Measurements from ENCODE around the gene CCT3.
"Not testable (repeated sequence)": the region's sequence is repeated elsewhere in the genome, so short reads cannot be mapped to it uniquely, and the experiment has no call there.

CCT3 gene

DNA sequence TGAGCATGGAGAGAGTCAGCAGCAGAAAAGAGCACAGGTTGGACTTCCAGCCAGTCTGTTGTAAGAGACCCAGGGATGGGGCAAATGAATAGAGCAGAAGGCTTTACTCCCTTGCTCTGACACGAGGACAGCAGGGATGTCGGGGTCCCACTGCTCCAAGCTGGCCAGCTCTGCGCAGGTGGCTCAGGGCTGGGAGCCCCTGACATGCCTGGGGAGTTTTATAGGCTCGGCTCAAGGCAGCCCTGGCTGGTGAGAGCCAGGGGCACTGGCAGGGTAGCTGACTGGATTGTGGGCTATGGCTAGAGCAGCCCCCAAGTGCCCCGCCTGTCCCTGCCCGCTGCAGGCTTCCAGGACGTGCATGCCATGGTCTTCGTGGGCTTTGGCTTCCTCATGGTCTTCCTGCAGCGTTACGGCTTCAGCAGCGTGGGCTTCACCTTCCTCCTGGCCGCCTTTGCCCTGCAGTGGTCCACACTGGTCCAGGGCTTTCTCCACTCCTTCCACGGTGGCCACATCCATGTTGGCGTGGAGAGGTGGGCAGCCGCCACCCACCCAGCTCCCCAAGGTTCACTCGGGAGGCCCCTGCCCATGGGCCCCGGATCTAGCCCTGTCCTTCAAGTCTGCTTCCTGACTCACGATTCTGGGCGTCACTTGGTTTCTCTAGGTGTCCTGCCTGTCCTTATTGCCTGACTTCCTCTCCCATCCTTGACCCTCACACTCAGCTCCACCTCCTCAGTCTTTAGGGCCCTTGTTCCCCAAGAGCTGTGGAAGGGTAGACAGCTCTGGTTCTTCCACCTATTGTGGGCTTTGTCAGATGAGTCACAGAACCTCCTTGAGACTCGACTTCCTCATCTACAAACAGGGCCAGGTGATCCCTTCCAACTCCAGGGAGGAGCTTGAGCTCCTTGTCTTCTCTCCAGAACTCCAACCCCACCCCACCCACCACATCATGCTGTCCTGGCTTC, 39.1 kb upstream of the CCT3 start:
- Histone ChIP-seq H3K4me1 (ENCODE audit: control insufficient read depth, insufficient read depth, low read length) (peaks cover 7% of the 10 kb centered on the region), H3K9me3 (ENCODE audit: control insufficient read depth, low read length) (no peaks in the 10 kb centered on the region), H3K4me3 (ENCODE audit: low read length) (no peak overlapping the region), H3K36me3 (ENCODE audit: control insufficient read depth, insufficient read depth, low read length) (no peaks in the 10 kb centered on the region), H3K9ac (ENCODE audit: low read length) (no peak overlapping the region), H3K27me3 (ENCODE audit: control insufficient read depth, insufficient read depth, low read length) (peaks cover 5% of the 10 kb centered on the region)

DNA sequence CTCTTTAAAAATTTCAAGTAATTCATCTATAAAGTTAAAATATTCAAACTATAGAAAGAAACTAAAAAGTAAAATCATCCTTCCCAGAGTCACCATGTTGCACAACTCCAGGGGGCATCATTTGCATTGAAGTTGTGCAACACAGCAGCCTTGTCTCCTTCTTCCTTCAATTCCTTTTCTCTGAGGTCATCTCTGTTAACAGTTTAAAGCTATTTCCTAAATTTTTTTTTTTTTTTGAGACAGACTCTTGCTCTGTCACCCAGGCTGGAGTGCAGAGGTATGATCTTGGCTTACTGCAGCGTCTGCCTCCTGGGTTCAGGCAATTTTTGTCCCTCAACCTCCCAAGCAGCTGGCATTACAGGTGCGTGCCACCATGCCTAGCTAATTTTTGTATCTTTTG, 38.1 kb upstream of the CCT3 start:
- Histone ChIP-seq H3K4me3 (ENCODE audit: low read length) (no peak overlapping the region), H3K9me3 (ENCODE audit: control insufficient read depth, low read length) (no peaks in the 10 kb centered on the region), H3K9ac (ENCODE audit: low read length) (no peak overlapping the region), H3K36me3 (ENCODE audit: control insufficient read depth, insufficient read depth, low read length) (no peaks in the 10 kb centered on the region), H3K27me3 (ENCODE audit: control insufficient read depth, insufficient read depth, low read length) (peaks cover 5% of the 10 kb centered on the region), H3K4me1 (ENCODE audit: control insufficient read depth, insufficient read depth, low read length) (peaks cover 7% of the 10 kb centered on the region)

DNA sequence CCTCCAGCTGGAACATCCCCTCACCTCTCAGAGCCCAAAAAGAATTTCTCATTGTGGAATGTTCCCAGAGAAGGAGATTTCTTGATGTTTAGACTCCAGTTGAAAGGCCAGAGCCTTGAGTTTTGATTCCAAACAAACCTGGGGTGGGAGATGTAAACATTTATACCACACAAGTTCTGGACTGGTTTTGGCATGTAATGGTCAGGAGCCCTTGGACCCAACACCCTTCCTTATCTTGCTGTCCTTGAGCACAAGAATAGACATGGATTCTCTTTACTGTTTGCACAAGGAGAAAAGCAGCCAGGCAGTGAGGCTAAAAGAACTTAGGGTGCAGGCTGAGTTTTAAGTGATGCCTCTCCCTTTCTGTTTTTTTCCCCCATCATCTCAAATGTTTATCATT, 35.5 kb upstream of the CCT3 start:
- Histone ChIP-seq H3K27me3 (ENCODE audit: control insufficient read depth, insufficient read depth, low read length) (peaks cover 18% of the 10 kb centered on the region), H3K9ac (ENCODE audit: low read length) (no peak overlapping the region), H3K9me3 (ENCODE audit: control insufficient read depth, low read length) (no peaks in the 10 kb centered on the region), H3K4me1 (ENCODE audit: control insufficient read depth, insufficient read depth, low read length) (no peaks in the 10 kb centered on the region), H3K4me3 (ENCODE audit: low read length) (no peak overlapping the region), H3K36me3 (ENCODE audit: control insufficient read depth, insufficient read depth, low read length) (no peaks in the 10 kb centered on the region)

DNA sequence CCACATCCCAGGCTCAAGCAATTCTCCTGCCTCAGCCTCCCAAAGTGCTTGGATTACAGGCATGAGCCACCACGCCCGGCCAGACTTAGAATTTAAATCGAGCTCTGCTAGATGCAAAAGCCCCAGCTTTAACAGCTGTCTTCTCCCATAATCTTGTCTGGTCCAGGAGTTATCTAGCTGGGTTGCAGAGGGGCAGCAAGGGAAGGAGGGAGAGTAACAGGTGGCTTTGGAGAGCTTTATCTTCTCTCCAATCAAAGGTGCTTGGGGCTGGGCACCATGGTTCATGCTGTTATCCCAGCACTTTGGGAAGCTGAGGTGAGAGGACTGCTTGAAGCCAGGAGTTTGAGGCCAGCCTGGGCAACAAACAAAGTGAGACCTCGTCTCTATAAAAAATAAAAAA, 34.8 kb upstream of the CCT3 start:
- Histone ChIP-seq H3K9ac (ENCODE audit: low read length) (no peak overlapping the region), H3K9me3 (ENCODE audit: control insufficient read depth, low read length) (no peaks in the 10 kb centered on the region), H3K27me3 (ENCODE audit: control insufficient read depth, insufficient read depth, low read length) (peaks cover 25% of the 10 kb centered on the region), H3K36me3 (ENCODE audit: control insufficient read depth, insufficient read depth, low read length) (no peaks in the 10 kb centered on the region), H3K4me3 (ENCODE audit: low read length) (no peak overlapping the region), H3K4me1 (ENCODE audit: control insufficient read depth, insufficient read depth, low read length) (no peaks in the 10 kb centered on the region)

DNA sequence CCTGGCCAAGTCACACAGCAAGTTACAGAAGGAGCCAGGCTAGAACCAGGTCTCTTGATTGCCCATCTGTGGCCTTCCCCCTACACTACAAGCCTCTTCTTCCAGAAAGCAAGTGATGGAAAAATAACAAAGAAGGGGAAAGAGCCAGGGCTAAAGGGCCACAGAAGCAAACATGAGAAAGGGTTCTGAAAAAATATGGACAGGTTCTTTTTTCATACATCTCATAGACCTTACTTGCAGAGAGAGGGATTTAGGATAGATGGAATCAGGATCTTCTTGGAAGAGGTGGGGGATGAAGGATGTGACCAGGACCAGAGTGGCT, 34.1 kb upstream of the CCT3 start:
- no peaks in the 10 kb centered on the region for H3K36me3 ChIP-seq (ENCODE audit: control insufficient read depth, insufficient read depth, low read length)
- H3K27me3 ChIP-seq (ENCODE audit: control insufficient read depth, insufficient read depth, low read length): peaks cover 26% of the 10 kb centered on the region
- H3K4me1 ChIP-seq (ENCODE audit: control insufficient read depth, insufficient read depth, low read length): no peaks in the 10 kb centered on the region
- H3K4me3 ChIP-seq (ENCODE audit: low read length): no peak overlapping the region
- H3K9me3 ChIP-seq (ENCODE audit: control insufficient read depth, low read length): no peaks in the 10 kb centered on the region
- no peak overlapping the region for H3K9ac ChIP-seq (ENCODE audit: low read length)

DNA sequence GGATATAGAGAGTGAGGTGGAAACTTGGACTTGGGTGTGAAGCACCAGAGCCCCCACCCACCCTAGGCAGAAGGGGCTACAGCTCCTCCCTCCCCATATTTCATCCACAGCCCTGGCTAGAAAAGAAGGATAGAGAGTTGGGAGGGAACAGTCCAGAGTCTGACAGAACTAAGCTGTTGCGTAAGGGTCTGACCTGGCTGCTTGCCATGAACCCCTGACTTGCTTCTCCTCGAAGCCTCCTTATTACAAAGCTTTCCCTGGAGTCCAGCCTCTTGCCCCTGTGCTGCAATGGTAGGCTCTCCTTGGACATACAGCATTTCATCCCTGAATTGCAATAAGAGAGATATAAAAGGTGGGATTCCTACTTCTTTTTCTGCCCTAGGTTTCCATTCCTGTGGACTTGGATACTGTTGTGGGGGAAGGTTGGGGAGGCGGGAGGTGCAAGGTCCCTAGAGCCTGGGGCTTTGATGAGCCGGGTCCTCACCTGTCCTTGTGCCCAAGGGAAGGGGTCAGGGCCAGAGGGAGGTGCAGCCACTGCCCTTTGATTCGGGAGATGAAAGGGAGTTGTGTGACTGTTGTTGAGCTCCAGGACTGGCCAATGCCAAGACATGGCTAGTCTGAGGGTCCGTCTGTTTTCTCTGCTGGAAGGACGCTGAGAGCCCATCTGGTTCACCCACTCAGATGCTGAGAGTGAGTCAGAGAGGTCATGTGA, 33.6 kb upstream of the CCT3 start:
- no peak overlapping the region for H3K9ac ChIP-seq (ENCODE audit: low read length)
- no peaks in the 10 kb centered on the region for H3K9me3 ChIP-seq (ENCODE audit: control insufficient read depth, low read length)
- no peaks in the 10 kb centered on the region for H3K36me3 ChIP-seq (ENCODE audit: control insufficient read depth, insufficient read depth, low read length)
- H3K27me3 ChIP-seq (ENCODE audit: control insufficient read depth, insufficient read depth, low read length): peaks cover 25% of the 10 kb centered on the region
- H3K4me1 ChIP-seq (ENCODE audit: control insufficient read depth, insufficient read depth, low read length): no peaks in the 10 kb centered on the region
- no peak overlapping the region for H3K4me3 ChIP-seq (ENCODE audit: low read length)

DNA sequence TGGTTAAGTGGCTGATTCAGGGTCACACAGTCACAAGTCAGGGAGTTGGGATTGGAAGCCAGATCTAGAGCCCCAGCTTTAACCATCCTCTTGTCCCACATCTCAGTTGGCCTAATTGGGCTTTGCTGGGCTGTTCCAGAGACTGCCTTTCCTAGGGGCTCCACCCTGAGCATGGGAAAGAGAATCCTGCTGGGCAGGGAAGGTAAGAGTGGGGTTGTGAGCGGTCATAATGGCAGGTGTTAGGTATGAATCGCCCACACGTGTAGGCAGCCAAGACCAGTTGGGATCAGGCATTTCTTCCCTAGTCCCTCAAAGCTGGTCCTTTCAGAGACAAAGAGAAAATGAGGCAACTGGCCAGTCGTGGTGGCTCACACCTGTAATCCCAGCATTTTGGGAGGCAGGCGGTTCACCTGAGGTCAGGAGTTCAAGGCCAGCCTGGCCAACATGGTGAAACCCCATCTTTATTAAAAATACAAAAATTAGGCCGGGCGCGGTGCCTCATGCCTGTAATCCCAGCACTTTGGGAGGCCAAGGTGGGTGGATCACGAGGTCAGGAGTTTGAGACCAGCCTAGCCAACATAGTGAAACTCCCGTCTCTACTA, 31.7 kb upstream of the CCT3 start:
- H3K36me3 ChIP-seq (ENCODE audit: control insufficient read depth, insufficient read depth, low read length); H3K4me1 ChIP-seq (ENCODE audit: control insufficient read depth, insufficient read depth, low read length); H3K4me3 ChIP-seq (ENCODE audit: low read length); H3K9me3 ChIP-seq (ENCODE audit: control insufficient read depth, low read length): not testable (repeated sequence)
- Histone ChIP-seq H3K9ac (ENCODE audit: low read length) (peak overlapping the region; percentile 18), H3K27me3 (ENCODE audit: control insufficient read depth, insufficient read depth, low read length) (peaks cover 28% of the 10 kb centered on the region)

DNA sequence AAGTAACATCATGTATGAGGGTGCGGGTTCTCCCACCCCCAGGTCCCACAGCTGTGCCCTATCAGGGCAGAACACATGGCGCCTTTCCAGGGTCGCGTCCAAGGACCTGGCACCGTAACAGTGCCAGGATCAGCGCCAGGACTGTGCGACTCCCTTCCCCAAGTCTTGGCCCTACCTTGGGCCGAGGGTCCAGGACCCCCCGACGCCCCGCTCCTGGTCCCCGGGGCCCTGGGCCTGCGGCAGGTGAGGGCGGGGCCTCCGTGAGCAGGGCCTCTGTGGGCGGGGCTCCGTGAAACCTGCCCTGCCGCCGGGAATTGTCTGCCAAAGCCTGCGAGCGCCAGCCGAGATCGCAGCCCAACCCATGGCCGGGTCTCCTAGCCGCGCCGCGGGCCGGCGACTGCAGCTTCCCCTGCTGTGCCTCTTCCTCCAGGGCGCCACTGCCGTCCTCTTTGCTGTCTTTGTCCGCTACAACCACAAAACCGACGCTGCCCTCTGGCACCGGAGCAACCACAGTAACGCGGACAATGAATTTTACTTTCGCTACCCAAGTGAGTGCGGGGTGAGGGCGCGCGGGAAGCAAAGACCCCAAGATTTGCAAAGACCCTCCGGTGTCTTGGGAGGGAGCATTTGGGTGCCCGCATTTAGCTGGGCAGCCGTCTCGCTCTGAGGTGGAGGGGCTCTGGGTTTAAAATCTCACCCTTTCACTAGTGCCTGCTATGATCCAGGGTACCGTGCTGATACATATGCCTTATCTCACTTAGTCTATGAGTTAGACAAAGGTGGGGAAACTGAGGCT, 31.0 kb upstream of the CCT3 start, which contains the start of gene RHBG:
TSS of gene RHBG (plus strand) at position 323 of the 796 bp plus-strand sequence. CDS start at position 362, 39 bp downstream.
- Histone ChIP-seq H3K4me3 (ENCODE audit: low read length) (no peak within 1 kb of the TSS), H3K9ac (ENCODE audit: low read length) (peak within 1 kb of the TSS; percentile 18), H3K36me3 (ENCODE audit: control insufficient read depth, insufficient read depth, low read length) (no peaks in the 10 kb centered on the region), H3K4me1 (ENCODE audit: control insufficient read depth, insufficient read depth, low read length) (no peaks in the 10 kb centered on the region), H3K27me3 (ENCODE audit: control insufficient read depth, insufficient read depth, low read length) (peaks cover 32% of the 10 kb centered on the region), H3K9me3 (ENCODE audit: control insufficient read depth, low read length) (no peaks in the 10 kb centered on the region)

DNA sequence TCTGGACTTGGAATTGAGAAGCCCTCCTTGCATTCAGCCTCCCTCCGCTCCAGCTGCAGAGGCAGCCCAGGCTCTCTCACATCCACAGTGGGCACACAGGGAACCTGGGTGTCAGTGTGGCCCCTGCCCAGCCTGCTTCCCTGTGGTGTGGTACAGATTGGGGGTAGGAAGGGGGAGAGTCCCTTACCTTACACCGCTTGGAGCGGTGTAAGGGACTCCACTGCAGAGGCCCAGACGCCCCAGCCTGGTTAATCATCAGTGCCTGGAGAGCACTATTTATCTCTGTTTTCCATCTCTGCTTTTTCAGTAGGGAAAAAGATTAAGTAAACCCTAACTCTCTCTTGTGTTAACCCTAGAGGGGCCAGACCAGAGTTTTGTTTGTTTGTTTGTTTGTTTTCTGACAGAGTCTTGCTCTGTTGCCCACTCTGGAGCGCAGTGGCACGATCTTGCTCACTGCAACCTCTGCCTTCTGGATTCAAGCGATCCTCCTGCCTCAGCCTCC, 30.1 kb upstream of the CCT3 start:
- Histone ChIP-seq H3K4me1 (ENCODE audit: control insufficient read depth, insufficient read depth, low read length) (no peaks in the 10 kb centered on the region), H3K9me3 (ENCODE audit: control insufficient read depth, low read length) (no peaks in the 10 kb centered on the region), H3K36me3 (ENCODE audit: control insufficient read depth, insufficient read depth, low read length) (no peaks in the 10 kb centered on the region), H3K4me3 (ENCODE audit: low read length) (no peak overlapping the region), H3K27me3 (ENCODE audit: control insufficient read depth, insufficient read depth, low read length) (peaks cover 32% of the 10 kb centered on the region), H3K9ac (ENCODE audit: low read length) (no peak overlapping the region)

DNA sequence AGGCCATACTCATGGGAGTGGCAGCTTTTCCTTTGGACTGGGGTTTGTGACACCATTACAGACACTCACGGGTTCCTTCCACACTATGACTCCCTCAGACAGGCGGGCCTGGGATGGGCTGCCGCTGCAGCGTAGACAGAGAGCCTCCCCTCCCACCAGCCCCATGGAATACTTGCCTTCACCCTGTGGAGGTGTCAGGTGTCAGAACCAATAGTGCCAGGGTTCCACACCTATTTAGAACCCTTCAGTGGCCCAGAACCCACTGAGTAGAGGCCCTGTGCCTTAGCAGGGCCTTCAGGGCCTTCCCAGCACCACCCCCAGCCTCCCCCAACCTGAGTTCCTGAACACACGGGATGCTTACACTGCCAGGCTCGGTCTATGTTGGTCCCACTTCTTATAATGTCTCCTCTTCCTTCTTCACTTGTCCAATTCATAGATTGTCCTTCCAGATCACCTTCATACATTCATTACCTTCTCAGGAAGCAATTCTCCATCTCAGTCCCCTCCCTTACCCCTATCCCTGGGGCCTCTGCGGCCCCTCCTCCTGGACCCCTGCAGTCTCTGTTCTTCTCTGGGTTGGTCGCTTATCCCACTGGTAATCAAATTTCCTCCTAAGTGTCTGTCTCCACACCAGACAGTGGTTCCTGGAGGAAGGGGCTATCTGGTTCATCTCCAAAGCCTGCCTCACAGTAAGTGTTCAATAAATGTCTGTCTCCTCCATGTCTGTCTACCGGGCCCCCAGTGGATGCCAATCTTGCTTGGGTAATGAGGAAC, 29.5 kb upstream of the CCT3 start:
- H3K9me3 ChIP-seq (ENCODE audit: control insufficient read depth, low read length): no peaks in the 10 kb centered on the region
- H3K27me3 ChIP-seq (ENCODE audit: control insufficient read depth, insufficient read depth, low read length): peaks cover 32% of the 10 kb centered on the region
- H3K36me3 ChIP-seq (ENCODE audit: control insufficient read depth, insufficient read depth, low read length): no peaks in the 10 kb centered on the region
- H3K4me1 ChIP-seq (ENCODE audit: control insufficient read depth, insufficient read depth, low read length): no peaks in the 10 kb centered on the region
- H3K4me3 ChIP-seq (ENCODE audit: low read length): no peak overlapping the region
- no peak overlapping the region for H3K9ac ChIP-seq (ENCODE audit: low read length)

All from mucosa of stomach (tissue), 1 donor.